Fibroblast of skin of right quadriceps (primary cell): ENCODE data around the gene ARSG.
"Not testable (repeated sequence)": the region's sequence is repeated elsewhere in the genome, so short reads cannot be mapped to it uniquely, and the experiment has no call there.

ENCODE experiments used
- DNase-seq: peaks from one replicate; pipeline ENCODE4 v3.0.0-alpha.2; 2013

ARSG gene

GRCh38 chr17:68290955-68291835 lies at the start of gene ARSG, which contains the start of gene SLC16A6:
Gene ARSG (plus strand): TSS chr17:68291495. CDS start chr17:68307494, 15,999 bp downstream.
Gene SLC16A6 (minus strand): TSS chr17:68291127. CDS start chr17:68278320, 12,807 bp downstream.
- peak; percentile 22 for DNase-seq

- no peak for DNase-seq
These were observed 44.8 kb upstream of the ARSG start for GRCh38 chr17:68246271-68247028.

GRCh38 chr17:68247445-68248198 lies 43.7 kb upstream of the ARSG start, which contains the start of gene AMZ2:
Gene AMZ2 (plus strand): TSS chr17:68248043. CDS start chr17:68250188, 2,145 bp downstream.
- DNase-seq: peak; percentile 93

GRCh38 chr17:68248199-68248825 lies 43.0 kb upstream of the ARSG start:
- peak; percentile 48 for DNase-seq

GRCh38 chr17:68248891-68249290 lies 42.4 kb upstream of the ARSG start:
- DNase-seq: no peak

- no peak for DNase-seq
These were observed 41.9 kb upstream of the ARSG start for GRCh38 chr17:68249354-68249765.

- DNase-seq: not testable (repeated sequence)
These were observed 37.9 kb upstream of the ARSG start for GRCh38 chr17:68253426-68253825.

- no peak for DNase-seq
These were observed 36.1 kb upstream of the ARSG start for GRCh38 chr17:68255151-68255550.

- DNase-seq: no peak
These were observed 35.4 kb upstream of the ARSG start for GRCh38 chr17:68255731-68256538.

- DNase-seq: not testable (repeated sequence)
These were observed 34.6 kb upstream of the ARSG start for GRCh38 chr17:68256701-68257100.

- no peak for DNase-seq
These were observed 33.4 kb upstream of the ARSG start for GRCh38 chr17:68257934-68258333.

- DNase-seq: peak; percentile 21
These were observed 32.2 kb upstream of the ARSG start for GRCh38 chr17:68258890-68259647.

- not testable (repeated sequence) for DNase-seq
These were observed 31.7 kb upstream of the ARSG start for GRCh38 chr17:68259648-68259951.

- no peak for DNase-seq
These were observed 31.1 kb upstream of the ARSG start for GRCh38 chr17:68260051-68260762.

GRCh38 chr17:68262467-68262866 lies 28.8 kb upstream of the ARSG start:
- DNase-seq: not testable (repeated sequence)

- peak; percentile 39 for DNase-seq
These were observed 28.1 kb upstream of the ARSG start for GRCh38 chr17:68263101-68263681.

GRCh38 chr17:68265833-68266232 lies 25.5 kb upstream of the ARSG start:
- DNase-seq: not testable (repeated sequence)

GRCh38 chr17:68273722-68274121 lies 17.6 kb upstream of the ARSG start:
- no peak for DNase-seq

GRCh38 chr17:68276339-68276738 lies 15.0 kb upstream of the ARSG start:
- not testable (repeated sequence) for DNase-seq

GRCh38 chr17:68277807-68278206 lies 13.5 kb upstream of the ARSG start:
- DNase-seq: no peak
